Transverse colon (tissue), 3 donors: ENCODE measurements around the gene GNRH2.

Source experiments
- POLR2A ChIP-seq: fragments of 450-650 bp; IDR thresholded peaks from one replicate; pipeline ENCODE4 v1.6.1; 2016; ENCODE audit warnings: antibody characterized with exemption, mild to moderate bottlenecking, moderate library complexity
- TF ChIP-seq, protein P1 (sequence below), 5 experiments: fragments of 200-600 bp in 3 of 5; fragments of 450-650 bp in 2 of 5; sonication (generic) in 3 of 5; IDR thresholded peaks; 1 replicate in 2 of 5; 2 replicates in 3 of 5; pipeline ENCODE4 v1.5.1; 2016 to 2017; ENCODE audit warnings: antibody characterized with exemption in 5 of 5, inconsistent platforms in 3 of 5, mild to moderate bottlenecking in 2 of 5, moderate library complexity in 1 of 5

DNA sequence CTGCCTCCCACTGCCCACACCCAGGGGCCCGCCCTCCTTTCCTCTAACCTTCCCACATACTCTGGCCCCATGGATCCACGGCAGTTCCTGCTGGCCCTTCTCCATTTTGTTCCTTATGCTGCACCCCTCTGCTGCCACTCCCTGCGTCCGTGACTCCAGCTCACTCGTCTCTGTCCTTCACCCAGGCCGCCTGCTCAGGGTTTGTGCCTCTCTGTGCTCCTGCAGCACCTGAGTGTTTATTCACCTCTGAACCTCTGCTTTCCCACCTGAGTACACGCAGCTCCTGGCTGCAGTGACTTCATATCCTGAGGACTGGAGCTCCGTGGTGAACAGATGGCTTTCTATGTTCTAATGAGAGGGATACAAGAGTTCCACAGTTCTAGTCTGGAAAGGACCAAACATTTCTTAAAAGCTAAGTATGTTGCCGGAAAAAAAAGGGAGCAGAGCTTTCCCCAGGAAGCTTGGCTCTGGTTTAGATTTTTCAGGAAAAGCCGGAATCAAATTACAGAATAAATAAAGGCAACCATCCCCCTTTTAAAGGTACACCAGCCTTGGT is 1.5 kb upstream of the GNRH2 start:
- TF ChIP-seq, protein P1, sequence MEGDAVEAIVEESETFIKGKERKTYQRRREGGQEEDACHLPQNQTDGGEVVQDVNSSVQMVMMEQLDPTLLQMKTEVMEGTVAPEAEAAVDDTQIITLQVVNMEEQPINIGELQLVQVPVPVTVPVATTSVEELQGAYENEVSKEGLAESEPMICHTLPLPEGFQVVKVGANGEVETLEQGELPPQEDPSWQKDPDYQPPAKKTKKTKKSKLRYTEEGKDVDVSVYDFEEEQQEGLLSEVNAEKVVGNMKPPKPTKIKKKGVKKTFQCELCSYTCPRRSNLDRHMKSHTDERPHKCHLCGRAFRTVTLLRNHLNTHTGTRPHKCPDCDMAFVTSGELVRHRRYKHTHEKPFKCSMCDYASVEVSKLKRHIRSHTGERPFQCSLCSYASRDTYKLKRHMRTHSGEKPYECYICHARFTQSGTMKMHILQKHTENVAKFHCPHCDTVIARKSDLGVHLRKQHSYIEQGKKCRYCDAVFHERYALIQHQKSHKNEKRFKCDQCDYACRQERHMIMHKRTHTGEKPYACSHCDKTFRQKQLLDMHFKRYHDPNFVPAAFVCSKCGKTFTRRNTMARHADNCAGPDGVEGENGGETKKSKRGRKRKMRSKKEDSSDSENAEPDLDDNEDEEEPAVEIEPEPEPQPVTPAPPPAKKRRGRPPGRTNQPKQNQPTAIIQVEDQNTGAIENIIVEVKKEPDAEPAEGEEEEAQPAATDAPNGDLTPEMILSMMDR (IDR thresholded peaks at IDR 0.05) = no peak
- no peak for TF ChIP-seq POLR2A
